GM19043 (cell line): Measurements from ENCODE around the gene FYCO1.

Source experiments
- ATAC-seq: cut with Tn5 transposase; IDR thresholded peaks from one replicate; pipeline ENCODE4 v1.9.1; 2021; ENCODE audit warnings: low read depth; ENCODE audit not compliant: unreplicated experiment

The FYCO1 gene

GRCh38 chr3:45868650-45869049 is 127.0 kb downstream of the FYCO1 start:
- no peak for ATAC-seq

- no peak for ATAC-seq
Measured at GRCh38 chr3:45868213-45868612, 127.4 kb downstream of the FYCO1 start.
